Skin of body (tissue), 2 donors: Measurements from ENCODE around the gene KRT15. TPM values are rescaled to one million over a fixed set of nuclear protein-coding genes. Genes with fewer than 3 reads are reported as not detected.
"Not testable (repeated sequence)": the region's sequence is repeated elsewhere in the genome, so short reads cannot be mapped to it uniquely, and the experiment has no call there.

ENCODE experiments used
- DNase-seq: peaks from one replicate; lab custom pipeline; 2025; lab: John Stamatoyannopoulos, UW
- total RNA-seq: library from RNA; depleted of rRNA; stranded (reverse); fragments of >200 nt; gene quantifications from one replicate; pipeline ENCODE4 v1.2.3, GENCODE V29; 2014

KRT15 gene
- total RNA-seq, 1 donor from 2014 or later = 348 TPM

DNA sequence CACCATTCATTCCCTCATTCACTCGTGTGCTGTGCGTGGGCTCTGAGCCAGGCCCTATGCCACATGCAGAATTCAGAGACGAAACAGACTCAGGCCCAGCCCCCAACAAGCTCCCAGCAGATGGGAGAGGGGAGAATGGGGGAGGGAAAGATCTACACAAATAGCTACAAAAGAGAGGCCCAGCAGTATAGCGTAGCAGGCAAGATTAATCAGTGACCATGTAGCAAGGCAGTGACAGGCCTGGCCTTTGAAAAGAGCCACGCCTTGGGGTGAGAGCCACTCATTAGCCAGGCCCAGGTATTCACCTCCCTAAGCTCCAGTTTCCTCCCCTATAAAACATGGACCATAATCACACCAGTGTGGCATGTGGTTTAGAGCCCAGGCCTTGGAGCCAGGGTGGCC lies 25.8 kb upstream of the KRT15 start:
- DNase-seq = no peak

DNA sequence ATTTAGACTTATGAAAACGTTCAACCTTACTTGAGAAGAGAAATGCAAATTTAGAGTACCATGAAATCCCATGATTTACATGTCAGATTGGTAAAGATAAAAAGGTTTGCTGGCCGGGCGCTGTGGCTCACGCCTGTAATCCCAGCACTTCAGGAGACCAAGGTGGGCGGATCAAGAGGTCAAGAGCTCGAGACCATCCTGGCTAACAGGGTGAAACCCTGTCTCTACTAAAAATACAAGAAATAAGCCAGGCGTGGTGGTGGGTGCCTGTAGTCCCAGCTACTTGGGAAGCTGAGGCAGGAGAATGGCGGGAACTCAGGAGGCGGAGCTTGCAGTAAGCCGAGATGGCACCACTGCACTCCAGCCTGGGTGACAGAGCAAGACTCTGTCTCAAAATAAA lies 24.1 kb upstream of the KRT15 start:
- not testable (repeated sequence) for DNase-seq

DNA sequence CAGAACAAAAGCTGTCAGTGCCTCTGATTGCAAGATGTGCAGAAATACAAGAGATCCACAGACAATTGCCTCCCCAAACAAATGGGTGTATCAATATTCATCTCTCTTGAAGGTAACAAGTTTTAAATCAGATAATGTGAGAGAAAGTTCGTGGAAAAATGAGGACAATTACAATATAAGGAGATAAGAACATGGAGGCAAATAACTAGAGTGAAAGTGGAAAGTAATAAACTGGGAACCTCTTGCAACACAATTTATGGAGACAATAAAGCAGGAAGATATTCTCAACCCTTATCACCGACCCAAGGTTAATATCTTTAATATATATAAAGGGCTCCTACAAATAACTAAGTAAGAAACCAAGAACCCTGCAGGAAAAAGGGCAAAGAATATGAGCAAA lies 23.7 kb upstream of the KRT15 start:
- no peak for DNase-seq

DNA sequence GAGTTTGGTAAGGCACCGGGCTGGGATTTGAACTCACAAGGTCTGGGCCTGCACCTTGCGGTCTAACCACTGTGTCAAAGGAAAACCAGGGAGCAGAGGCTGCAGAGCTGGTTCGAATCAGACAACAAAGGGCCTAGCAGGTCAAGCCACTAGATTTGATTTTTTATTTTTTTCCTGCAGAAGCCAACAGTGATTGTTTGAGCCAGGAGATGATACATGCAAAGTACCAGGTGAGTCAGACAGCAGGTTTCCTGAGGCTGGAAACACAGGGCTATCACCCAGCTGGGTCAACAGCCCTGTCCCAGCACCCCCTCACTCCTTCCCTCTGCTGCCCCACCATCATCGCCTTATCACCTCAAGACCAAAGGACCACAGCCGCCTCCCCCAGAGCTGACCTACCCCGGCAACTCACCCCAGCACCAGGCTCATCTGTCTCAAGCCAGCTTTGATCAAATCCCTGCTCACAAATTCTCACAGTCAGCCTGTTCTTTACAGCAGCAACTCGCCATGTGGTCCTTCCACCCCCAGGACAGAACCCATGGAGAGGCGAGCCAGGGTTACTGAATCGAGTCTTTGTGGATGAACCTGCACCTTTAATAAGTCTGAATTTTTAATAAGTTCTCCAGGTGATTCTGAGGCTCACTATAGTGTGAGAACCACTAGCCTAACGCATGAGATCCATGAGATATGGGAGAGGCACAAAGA lies 22.4 kb upstream of the KRT15 start:
- no peak for DNase-seq

DNA sequence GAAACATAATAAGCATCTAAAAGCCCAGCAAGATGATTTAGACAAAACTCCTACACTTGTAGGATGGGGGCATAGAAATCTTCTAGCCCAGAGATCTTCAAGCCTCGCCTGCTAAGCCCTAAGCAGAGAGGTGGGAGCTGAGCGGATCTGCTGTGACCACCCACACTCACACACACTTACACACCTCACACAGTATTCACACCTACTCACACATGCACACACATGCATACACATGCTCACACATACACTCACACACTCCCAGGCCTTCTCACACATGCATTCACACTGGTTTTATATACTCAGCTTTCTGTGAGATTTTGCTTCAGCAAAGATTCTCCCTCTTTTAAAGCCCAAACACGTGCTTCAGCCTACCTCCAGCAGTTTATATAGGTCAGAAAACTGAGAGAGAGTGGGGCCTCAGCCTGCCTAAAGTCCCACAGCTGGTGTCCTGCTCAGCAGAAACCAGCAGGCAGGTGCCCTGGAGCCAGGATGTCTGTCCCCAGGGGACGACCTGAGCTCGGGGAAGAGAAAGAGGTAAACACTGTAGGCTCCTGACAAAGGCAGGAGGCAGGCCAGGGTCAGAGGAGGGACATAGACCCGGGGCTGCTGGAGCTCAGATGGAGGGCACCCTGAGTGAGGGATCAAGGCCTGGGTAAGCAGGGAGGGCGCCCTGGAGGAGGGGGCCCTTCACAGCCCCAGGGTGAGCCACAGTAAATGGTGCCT lies 21.4 kb upstream of the KRT15 start:
- DNase-seq = no peak

DNA sequence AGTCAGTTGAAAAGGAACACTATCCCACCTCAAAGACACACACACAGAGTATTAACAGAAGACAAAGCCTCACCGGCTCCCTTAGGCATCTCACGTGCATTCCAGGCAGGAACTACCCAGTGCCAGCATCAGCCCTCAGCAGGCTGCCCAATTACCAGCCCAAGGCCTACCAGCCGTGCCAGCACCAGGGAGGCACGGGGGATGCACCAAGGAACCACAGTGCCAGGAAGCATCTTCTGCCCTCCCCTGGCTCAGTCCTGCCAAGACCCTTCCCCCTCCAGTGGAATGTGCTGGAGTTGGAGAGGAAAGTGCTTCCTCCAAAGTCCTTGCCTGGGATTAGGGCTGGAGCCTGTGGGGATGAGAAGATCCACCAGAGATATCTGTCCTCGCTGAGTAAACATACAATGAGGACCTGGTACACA lies 20.4 kb upstream of the KRT15 start:
- no peak for DNase-seq

DNA sequence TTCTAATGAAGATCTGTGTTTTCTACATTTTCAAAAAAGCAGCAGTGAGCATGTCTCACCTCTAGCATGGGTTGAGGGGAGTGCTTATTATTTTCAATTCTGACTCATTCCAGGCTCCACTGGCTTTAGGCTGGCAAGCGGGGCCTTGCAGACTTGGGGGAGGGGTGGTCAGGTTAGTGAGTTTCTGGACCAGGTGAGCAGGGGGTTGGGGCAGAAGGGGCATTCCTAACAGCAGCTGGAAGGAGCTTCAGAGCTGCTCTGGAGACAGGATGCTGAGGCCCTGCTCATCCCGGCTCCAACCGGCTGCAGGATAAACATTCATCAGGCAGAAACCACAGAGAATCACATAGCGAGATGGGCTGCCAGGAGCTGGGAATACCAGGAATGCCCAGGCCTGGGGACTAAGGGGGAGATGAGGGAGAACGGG lies 19.9 kb upstream of the KRT15 start:
- DNase-seq = no peak

DNA sequence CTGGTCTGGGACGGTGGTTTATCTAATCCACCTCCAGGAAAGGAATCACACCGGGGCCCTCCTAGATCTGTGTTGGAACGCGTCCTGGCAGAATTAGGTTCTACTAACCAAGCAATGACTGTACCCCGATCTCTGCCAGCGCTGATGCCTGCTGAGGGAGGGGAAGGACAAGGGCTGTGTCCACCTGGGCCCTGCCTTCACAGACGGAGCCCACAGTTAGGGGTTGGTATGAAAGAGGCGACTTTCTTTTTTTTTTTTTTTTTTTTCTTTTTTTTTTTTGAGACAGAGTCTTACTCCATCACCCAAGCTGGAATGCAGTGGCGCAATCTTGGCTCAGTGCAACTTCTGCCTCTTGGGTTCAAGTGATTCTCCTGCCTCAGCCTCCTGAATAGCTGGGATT lies 19.3 kb upstream of the KRT15 start:
- DNase-seq = no peak

DNA sequence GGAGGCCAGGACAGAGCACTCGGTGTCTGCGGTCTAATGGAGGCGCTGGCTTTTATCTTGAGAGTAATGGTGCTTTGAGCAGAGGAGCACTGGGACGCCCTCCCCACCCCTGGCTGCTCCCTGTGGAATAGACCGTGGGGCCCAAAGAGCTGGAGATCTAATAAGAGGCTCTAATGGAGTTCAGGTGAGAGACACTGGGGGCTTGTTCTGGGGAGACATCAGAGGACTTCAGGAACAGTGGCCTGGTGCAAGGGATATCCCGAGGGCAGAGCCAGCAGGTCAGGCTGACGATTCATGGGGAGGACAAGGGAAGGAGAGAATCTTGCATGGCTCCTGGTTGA lies 18.9 kb upstream of the KRT15 start:
- no peak for DNase-seq

DNA sequence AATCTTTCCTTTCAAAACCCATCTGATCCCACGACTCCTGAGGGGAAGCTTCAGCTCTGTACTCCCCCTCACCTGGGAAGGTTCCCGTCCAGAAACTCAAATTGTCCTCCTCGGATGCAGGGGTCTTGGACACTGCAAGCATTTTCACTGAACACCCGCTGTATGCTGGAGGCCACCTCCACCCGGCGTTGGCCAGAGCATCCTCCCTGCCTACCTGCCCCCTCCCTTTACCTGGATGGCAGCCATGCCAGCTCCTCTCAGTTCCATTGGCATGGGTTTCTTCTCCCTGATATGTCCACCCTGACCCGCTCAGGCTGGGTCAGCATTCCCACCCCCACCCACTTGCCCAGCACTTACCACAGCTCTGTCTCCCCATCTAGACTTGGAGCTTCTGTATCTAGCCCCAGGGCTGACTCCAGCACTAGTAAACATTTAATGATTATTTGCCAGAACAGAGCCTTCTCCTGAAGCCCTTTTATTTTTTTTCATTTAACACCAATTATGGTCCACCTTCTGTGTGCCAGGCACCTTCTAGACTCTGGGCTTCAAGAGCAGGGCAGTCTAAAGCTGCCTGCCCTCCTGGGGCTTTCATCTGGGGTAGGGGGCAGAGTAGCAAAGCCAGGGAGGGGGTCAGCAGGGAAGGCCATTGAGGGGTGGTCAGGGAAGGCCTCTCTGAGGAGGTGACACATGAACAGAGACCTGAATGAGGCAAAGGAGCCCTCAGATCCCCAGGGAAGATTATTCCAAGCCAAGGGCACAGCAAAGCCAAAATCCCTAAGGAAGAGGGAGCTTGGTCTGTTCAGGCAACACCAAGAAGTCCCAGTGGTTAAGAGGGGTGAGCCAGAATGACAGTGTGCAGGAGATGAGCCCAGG lies 18.3 kb upstream of the KRT15 start:
- no peak for DNase-seq

DNA sequence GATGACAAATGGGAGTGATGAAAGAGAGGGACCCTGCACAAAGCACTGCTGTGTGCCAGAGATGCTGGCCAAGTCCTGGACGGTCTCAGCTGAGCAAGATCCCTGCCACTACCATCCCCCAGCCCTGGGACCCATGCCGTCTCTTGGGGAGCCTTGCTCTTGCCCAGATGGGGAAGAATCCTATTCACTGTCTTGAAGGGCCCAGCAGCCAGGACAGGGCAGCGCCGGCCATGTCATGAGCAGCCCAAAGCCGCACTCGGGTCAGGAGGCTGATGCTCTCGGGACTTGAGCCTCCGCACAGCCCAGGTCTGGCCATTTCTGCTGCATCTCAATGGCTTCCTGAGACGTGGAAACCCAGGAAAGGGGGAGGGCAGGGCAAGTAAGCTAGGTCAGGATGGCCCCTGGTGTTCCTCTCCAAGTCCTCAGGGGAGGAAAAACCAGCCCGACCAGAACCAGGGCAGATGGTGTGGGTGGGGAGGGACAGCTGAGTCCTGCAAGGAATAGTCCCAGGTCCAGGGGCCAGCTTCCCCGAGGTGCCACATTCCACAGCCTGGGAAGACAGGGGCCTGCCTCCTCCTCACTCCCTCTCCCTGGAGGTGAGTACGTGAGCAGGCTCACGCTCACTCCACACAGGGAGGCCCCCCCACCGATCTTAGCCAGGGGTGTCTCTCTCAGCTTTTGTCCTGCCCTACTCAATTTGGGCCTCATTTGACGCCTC lies 17.2 kb upstream of the KRT15 start:
- no peak for DNase-seq

DNA sequence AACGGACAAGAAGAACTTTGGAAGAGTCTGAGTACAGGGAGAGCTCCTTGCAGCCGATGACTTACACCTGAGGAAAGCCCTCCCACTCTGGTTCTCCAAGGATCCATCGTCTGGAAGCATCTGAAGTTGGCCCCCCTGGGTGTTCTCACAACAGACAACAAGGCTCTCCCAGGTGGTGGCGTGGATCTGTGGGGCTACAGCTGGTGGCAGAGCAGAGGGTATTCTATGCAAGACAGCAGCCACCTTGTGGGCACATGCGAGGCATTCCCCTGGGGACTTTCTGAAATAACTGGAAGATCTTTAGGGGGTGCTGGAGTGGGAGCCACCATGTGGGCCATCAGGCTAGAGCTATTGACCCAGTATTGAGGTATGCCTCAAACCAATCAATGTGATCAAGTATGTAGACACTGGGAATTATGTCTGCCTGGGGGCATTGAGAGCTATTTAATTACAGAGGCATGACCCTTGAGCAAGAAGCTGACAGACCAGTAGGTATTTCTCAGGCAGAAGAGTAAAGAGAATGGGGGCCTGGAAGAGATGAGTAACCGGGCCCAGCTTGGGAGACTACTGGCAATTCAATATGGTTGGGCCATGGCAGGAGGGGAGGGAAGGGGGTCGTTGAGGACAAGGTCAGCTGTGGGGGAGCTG lies 16.3 kb upstream of the KRT15 start:
- DNase-seq = no peak

DNA sequence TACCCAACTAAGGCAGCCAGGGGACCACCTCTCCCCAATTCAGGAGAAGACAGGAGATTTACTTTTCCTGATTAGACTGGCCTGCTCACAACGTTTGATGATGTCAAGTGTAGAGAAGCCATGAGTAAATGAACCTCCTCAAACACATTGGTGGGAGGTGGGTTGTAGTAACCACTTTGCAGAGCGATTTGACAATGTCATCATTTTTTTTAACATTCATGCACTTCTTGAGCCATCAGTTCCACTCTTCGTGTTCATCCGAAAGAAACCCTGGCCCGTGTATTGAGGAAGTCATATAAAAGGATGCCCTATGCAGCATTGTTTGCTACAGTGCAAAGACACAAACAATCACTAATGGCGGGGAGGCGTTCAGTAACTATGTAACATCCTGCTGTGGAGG lies 14.9 kb upstream of the KRT15 start:
- no peak for DNase-seq

DNA sequence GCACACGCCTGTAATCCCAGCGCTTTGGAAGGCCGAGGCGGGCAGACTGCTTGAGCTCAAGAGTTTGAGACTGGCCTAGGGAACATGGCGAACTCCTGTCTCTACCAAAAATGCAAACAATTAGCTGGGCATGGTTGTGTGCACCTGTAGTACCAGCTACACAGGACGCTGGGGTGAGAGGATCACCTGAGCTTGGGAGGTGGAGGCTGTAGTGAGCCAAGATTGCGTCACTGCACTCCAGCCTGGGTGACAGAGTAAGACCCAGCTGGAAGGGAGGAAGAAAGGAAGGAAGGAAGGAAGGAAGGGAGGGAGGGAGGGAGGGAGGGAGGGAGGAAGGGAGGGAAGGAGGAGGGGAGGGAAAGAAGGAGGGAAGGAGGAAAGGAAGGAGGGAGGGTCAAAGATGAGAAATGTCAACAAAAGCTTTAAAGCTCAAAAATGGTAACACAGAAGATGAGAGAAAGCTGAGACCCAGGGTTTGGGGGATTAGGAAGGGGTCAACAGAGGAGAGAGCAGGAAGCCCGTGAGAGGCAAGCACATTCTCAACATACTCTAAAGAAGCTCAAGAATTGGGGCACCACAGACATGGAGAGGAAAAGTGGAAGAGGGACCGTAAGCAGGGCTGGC lies 14.4 kb upstream of the KRT15 start:
- DNase-seq = no peak

DNA sequence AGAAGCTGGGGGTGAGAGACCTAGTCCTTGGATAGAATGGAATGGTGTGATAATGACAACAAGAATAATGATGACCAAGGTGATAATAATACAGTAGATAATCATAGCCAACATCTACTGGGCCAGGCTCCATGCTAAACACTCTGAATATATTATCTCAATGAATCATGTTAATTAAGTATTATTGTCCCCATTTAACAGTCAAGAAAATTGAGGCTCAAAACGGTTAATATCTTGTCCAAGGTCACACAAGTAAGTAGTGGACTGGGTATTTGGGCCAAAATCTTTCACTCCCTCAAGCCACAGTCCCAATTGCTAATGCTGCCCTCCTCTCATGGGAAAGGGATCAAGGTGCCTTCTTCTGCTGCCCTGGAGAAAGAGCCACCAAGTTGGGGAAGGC lies 13.3 kb upstream of the KRT15 start:
- no peak for DNase-seq

DNA sequence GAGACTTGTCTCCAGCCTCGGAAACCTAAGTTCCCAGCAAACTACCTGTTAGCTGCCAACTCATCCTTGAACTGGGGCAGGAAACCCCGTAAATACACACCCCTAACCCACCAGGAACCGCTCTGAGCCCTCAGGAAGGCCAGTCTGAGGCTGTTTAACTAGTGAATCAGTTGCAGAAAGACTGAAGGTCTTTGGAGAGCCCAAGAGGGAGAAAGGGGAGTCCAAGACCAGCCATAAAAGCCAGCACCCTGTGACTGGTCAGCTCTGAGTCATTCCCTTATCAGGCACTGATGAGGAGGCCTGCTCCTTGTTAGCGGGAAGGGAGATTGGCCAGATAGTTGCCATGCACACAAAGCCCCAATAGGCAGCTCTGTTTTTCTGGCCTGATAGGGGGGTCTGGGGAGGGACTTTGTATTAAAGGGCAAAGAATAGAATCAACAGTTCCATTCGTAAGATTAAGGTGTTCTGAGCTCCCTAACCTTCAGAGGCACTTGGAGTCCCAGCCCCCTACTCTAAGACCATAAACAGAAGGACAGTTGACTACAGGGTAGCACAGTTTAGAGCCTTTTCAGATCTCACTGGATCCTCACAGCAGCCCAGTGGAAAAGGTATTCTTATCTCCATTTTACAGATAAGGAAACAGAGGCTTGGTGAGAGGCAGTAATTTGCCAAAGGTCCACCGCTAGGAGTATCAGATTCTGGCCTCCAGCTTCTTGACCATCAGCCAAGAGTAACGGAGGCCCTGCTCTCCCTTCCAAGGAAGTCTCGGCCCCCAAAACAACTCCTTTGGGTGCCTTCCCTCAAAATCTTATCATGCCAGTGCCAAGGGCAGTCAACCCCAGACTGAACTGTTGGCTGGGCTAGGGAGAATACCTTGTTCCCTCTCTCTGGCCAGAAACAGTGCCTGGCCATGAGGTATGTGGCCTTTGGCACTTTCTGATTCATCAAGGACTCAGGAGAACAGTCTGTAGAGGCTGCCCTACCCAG lies 11.7 kb upstream of the KRT15 start:
- DNase-seq = no peak

DNA sequence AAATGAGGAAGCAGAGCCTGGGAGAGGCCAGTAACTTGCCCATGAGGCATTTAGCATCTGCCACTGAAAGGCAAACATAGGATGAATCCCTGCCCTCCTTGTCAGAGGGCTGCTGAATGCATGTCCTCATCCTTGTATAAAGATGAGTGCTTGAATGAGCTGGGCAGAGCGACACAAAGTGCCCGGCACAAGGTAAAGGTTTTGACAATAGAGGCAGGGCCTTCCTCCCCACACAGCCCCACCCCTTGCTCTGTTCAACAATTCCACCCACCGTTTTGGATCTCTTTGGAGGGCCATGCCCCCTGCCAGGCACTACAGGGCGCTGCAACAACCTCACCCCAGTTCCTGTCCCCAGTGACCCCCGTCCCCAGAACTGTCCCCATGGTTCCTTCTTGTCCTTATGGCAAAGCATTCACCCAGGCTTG lies 10.8 kb upstream of the KRT15 start:
- DNase-seq = no peak

DNA sequence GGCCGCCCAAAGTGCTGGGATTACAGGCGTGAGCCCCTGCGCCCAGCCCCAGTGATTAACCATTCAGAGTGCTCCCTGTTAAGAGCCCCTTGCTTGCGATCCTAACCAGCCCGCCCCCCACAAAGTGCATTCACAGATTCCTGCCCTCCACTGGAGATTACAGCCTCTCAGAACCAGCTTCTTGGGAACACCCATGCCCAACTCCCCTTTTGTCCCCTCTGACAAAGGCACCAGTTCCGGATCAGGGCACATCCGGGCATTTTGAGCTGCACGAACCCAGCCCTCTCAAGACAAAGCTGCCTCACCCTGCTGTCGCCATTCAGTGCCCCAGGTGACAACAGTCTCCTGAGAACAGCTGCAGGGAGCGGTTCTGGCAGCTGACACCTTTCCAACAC lies 10.3 kb upstream of the KRT15 start:
- no peak for DNase-seq
